Measurements from ENCODE around the gene SNX21.
A peak's percentile ranks its signal among the peaks of the same experiment; 100 is the strongest.
"Not testable (repeated sequence)": the region's sequence is repeated elsewhere in the genome, so short reads cannot be mapped to it uniquely, and the experiment has no call there.

SNX21 gene

GRCh38 chr20:45850926-45851325 lies 17.3 kb downstream of the SNX21 start:
- no peak for DNase-seq

DNA sequence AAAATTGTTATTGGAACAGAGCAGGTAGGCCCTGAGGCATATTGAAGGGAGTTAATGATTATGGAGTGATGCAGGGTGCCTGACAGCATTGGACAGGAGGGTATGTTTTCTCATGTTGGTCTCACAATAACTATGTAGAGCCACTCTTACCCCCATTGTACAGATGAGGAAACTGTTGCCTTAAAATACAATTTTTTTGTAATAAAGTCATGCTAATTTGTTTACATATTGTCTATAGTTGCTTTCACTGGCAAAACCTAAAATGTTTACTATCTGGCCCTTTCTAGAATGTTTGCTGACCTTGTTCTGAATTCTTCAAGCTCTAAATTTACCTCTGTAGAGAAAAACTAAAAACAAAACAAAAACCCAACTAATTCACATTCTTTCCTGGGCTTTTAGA lies 17.9 kb downstream of the SNX21 start:
- DNase-seq = no peak

DNA sequence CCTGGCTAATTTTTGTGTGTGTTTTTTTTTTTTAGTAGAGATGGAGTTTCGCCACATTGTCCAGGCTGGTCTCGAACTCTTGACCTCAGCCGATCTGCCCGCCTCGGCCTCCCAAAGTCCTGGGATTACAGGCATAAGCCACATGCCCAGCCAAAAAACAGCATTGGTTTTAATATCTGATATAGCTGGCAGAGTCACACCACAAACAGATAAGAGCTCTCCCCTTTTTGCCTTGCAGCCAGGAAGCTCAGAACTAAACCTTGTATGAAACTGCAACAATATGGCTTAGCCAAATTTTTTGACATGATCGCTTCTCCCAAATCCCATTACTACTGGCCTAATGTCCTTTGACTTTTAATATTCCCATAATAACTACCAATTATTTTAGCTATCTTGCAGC lies 18.7 kb downstream of the SNX21 start:
- DNase-seq = no peak

DNA sequence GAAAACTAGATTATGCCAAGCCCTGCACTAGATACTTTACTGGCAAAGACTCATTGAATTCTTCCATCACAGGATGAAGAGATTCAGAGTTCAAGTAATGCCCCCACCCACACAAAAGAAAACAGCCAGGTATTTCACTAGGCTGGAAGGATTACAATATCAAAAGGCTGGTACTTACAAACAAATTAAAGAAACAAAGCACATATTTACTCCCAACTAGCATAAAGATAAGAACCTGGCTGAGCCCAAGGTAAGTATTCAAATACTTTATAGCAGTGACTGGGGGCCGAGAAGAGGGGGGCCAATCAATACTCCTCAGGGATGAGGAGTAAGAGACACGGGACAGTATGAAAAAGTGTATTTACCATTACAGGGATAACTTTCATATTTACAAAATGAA lies 19.9 kb downstream of the SNX21 start:
- DNase-seq = no peak

DNA sequence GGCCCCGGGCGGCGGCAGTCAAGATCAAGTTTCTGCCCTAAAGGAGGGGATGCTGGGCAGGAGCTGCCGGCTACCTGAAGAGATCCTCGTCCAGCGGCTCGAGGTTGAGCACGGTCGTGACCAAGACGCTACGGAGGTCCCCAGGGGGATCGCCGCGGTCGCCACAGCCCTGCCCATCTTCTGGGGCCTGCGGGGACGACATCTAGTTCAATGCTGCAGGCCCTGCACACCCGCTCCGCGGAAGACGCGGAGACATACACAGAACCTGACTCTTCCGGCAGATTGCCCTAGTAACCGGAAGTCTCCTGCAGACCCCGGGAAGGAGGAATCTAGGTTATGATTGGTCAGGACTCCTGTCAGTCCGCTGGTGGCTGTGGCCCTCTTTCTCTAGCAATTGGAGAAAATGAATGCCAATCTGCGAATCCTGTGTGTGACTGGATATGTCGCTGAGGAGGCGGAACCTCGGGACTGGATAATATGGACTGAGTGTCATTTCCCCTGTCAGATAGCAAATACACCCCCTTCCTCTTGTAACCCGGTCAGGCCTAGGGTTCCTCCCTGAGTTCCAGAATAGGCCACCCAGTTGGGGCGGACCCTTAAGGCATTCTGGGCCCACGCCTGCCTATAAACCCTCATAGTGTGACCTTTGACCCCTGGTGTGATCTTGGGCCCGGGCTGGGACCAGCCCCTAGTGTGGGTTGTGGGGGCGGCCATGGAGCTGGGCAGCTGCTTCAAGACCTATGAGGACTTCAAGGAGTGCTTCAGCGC lies 23.7 kb downstream of the SNX21 start, which contains the start of the genes ACOT8 and ZSWIM3:
Gene ACOT8 (minus strand): TSS at position 279 of the 768 bp plus-strand sequence. CDS start 77 bp downstream, at position 202.
Gene ZSWIM3 (plus strand): TSS at position 501 of the 768 bp plus-strand sequence. CDS start 212 bp downstream, at position 713.
- DNase-seq = peak; percentile 100

DNA sequence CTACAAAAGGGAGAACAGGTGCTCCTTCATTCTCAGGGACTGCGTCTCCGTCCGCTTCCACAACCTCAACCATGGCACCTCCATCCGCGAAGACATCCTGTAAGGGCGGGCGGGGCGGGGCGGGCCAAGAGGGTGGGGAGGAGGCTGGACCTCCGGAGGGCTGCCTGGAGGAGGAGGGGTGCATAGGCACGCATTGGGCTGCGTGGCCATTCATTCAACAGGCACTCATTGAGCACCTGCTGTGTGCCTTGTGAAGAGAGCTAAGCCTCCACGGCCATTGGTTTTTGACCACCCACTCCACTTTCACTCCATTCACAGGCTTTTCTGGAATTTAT lies 24.2 kb downstream of the SNX21 start:
- no peak for DNase-seq

DNA sequence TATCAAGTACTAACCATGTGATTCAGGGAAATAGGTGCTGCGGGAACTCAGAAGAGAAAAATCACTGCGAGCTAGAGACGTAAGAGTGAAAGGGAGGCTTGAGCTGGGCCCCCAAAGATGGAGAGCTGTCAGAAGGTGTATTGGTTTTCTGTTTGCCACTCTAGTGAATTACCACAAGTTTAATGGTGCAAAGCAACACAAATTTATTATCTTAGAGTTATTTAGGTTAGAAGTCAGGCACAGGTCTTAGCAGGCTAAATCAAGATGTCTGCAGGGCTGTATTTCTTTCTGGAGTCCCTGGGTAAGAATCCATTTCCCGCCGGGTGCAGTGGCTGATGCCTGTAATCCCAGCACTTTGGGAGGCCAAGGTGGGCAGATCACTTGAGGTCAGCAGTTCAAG lies 26.3 kb downstream of the SNX21 start:
- no peak for DNase-seq

- no peak for DNase-seq
Observed at GRCh38 chr20:45860560-45861220, 27.1 kb downstream of the SNX21 start.

DNA sequence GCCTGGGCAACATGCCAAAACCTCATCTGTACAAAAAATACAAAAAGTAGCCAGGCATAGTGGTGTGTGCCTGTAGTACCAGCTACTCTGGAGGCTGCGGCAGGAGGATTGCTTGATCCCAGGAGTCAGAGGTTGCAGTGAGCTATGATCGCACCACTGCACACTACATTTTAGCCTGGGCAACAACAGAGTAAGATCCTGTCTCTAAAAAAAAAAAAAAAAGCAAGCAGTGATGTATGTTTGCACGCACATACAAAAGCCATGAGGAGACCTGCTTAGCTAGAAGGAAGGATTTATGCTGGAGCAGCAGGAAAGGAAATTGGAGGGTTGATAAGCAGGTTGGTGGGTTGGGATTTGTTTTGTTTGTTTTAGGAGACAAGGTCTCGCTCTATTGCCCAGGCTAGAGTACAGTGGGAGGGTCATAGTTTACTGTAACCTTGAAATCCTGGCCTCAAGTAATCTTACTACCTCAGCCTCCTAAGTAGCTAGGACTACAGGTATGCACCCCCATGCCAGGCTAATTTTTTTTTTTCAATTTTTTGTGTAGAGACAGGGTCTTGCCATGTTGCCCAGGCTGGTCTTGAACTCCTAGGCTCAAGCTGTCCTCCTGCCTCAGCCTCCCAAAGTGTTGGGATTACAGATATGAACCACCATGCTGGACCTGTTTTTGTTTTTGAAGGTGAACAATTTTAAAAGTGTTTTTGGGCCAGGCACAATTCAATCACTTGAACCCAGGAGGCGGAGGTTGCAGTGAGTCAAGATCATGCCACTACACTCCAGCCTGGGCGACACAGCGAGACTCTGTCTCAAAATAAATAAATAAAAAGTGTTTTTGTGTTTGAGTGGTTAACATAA lies 27.8 kb downstream of the SNX21 start:
- DNase-seq = no peak

- DNase-seq = no peak
Observed at GRCh38 chr20:45863543-45864470, 30.2 kb downstream of the SNX21 start.

DNA sequence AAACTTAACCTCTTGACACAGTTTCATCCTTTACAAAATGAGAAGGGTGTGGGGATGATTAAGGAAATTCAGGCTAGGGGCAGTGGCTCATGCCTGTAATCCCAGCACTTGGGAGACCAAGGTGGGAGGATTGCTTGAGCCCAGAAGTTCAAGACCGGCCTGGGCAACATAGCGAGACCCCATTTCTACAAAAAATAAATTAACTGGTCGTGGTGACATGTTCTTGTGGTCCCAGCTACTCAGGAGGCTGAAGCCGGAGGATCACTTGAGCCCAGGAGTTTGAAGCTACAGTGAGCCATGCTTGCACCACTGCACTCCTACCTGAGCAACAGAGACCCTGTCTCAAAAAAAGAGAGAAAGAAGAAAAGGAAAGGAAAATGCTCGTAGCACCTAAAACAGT lies 32.9 kb downstream of the SNX21 start:
- DNase-seq = no peak

DNA sequence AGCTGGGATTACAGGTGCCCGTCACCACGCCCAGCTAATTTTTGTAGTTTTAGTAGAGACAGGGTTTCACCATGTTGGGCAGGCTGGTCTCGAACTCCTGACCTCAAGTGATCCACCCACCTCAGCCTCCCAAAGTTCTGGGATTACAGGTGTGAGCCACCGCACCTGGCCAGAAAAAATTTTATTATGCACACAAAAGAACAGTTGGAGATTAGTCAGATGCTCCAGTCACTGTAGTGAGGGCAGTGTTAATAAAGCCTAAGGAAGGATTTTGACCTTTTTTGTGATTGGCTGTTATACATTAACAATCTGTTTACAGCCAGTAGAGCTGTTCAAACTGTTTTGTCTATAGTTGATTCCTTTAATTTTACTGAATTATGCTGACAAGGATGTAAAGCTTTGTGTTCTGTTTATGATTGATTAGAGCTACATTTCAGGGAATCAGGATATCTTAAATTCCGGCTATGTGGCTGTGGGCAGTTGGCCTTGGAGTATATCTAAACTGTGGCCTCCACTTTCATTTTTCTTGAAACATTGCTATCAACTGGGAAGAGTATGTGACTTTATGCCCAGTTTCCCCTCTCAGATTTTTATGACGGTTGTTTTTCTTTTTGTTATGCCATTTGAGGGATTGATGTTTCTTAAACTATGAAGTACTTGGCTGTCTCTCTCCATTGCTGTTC lies 33.7 kb downstream of the SNX21 start:
- no peak for DNase-seq

GRCh38 chr20:45867819-45868176 lies 34.2 kb downstream of the SNX21 start:
- peak; percentile 67 for DNase-seq

- no peak for DNase-seq
Observed at GRCh38 chr20:45872626-45873025, 39.0 kb downstream of the SNX21 start.

GRCh38 chr20:45873409-45874103 lies 40.0 kb downstream of the SNX21 start:
- no peak for DNase-seq

DNA sequence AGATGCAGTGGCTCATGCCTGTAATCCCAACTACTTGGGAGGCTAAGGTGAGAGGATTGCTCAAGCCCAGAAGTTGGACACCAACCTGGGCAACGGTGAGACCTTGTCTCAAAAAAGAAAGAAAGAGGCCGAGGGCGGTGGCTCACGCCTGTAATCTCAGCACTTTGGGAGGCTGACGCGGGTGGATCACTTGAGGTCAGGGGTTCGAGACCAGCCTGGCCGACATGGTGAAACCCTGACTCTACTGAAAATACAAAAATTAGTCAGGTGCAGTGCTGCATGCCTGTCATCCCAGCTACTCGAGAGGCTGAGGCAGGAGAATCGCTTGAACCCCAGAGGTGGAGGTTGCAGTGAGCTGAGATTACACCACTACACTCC lies 40.5 kb downstream of the SNX21 start:
- DNase-seq = not testable (repeated sequence)

- no peak for DNase-seq
Observed at GRCh38 chr20:45874576-45874975, 41.0 kb downstream of the SNX21 start.

DNA sequence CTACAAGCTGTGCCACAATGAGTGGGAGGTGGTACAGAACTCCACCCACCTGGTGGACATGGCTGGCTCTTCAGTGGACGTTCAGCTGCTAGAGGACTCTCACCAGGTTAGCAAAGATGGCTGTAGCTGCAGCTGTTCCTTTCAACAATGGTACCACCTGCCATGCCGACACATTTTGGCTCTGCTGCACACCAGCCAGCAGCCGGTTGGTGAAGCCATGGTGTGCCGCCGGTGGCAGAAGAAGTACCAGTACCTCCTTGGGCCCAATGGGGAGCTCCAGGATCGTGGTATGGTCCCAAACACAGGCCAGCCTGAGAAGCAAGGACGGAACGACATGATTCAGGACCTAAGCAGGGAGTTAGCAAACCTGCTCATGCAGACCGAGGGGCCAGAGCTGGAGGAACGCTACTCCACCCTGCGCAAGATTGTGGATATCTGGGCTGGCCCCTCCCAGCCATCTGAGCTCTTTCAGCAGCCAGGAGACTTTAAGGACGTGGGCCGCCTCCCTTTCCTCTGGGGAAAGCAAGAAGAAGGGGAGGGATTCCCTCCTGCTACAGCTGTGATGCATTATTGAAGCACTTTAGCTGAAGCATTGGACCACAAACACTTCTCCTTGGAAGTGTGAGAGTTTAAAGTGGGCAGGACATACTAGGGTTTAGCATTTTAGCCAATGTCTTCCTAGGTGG lies 44.6 kb downstream of the SNX21 start:
- DNase-seq = no peak

GRCh38 chr20:45880988-45881788 lies 47.6 kb downstream of the SNX21 start, which contains the start of gene ZSWIM1:
ZSWIM1 (plus strand) TSS chr20:45881227; CDS start chr20:45882593, 1,366 bp downstream.
- DNase-seq = peak; percentile 99
